Temporal lobe (tissue), 1 donor: ENCODE measurements around the gene ZNF582. TPM values are rescaled to one million over a fixed set of nuclear protein-coding genes. Genes with fewer than 3 reads are reported as not detected.

Experiments used
- total RNA-seq: library from RNA; depleted of rRNA; stranded (reverse); fragments of >200 nt; gene quantifications from one replicate; pipeline ENCODE4 v1.2.3, GENCODE V29; 2014

Gene ZNF582
- total RNA-seq, 1 donor from 2014 or later, result 5.2 TPM

Other genes starting within 250 kb of the ZNF582 start
- gene GALP, start 217.5 kb downstream of the ZNF582 start, total RNA-seq, result 0.25 TPM
- not detected for gene ZSCAN5B, start 195.8 kb downstream of the ZNF582 start, total RNA-seq
- gene ZSCAN5C, start 191.3 kb downstream of the ZNF582 start, total RNA-seq, result not detected
- gene EDDM13, start 120.8 kb downstream of the ZNF582 start, total RNA-seq, result not detected
- 3.2 TPM for gene ZSCAN5A, start 78.7 kb downstream of the ZNF582 start, total RNA-seq
- gene ZNF583, start 10.8 kb upstream of the ZNF582 start, total RNA-seq, result 25.1 TPM
- gene ZNF667, start 83.8 kb upstream of the ZNF582 start, total RNA-seq, result 22.6 TPM
- gene ZNF471, start 114.3 kb upstream of the ZNF582 start, total RNA-seq, result 17.0 TPM
- 30.5 TPM for gene ZFP28, start 145.4 kb upstream of the ZNF582 start, total RNA-seq
- gene ZNF470, start 173.9 kb upstream of the ZNF582 start, total RNA-seq, result 11.8 TPM
- 14.8 TPM for gene ZNF71, start 201.8 kb upstream of the ZNF582 start, total RNA-seq
- 9.8 TPM for gene SMIM17, start 249.6 kb upstream of the ZNF582 start, total RNA-seq